ENCODE data around the gene ERICH4.
"Not testable (repeated sequence)": the region's sequence is repeated elsewhere in the genome, so short reads cannot be mapped to it uniquely, and the experiment has no call there.

Gene ERICH4

GRCh38 chr19:41442473-41443355, at the start of gene ERICH4:
Gene ERICH4, plus strand, starts transcription at chr19:41443156. Its CDS starts 14 bp downstream, at chr19:41443170.
- DNase-seq, result no peak

GRCh38 chr19:41395355-41395754, 47.6 kb upstream of the ERICH4 start:
- DNase-seq, result no peak

GRCh38 chr19:41397086-41398049, 45.6 kb upstream of the ERICH4 start, which contains the start of the genes BCKDHA and EXOSC5:
Gene BCKDHA, plus strand, starts transcription at chr19:41397818. Its CDS starts 10 bp downstream, at chr19:41397828.
Gene EXOSC5, minus strand, starts transcription at chr19:41397359. Its CDS starts 31 bp downstream, at chr19:41397328.
- peak; percentile 99 for DNase-seq

- DNase-seq, result no peak
Measured at GRCh38 chr19:41398050-41398418, 44.9 kb upstream of the ERICH4 start.

- DNase-seq, result no peak
Measured at GRCh38 chr19:41398598-41398997, 44.4 kb upstream of the ERICH4 start.

- DNase-seq, result no peak
Measured at GRCh38 chr19:41399091-41399490, 43.9 kb upstream of the ERICH4 start.

GRCh38 chr19:41399525-41399924, 43.4 kb upstream of the ERICH4 start:
- DNase-seq, result no peak

- DNase-seq, result no peak
Measured at GRCh38 chr19:41401483-41401882, 41.5 kb upstream of the ERICH4 start.

- no peak for DNase-seq
Measured at GRCh38 chr19:41402010-41402409, 40.9 kb upstream of the ERICH4 start.

- no peak for DNase-seq
Measured at GRCh38 chr19:41403181-41403970, 39.6 kb upstream of the ERICH4 start.

- DNase-seq, result no peak
Measured at GRCh38 chr19:41405776-41406175, 37.2 kb upstream of the ERICH4 start.

GRCh38 chr19:41407271-41407670, 35.7 kb upstream of the ERICH4 start:
- no peak for DNase-seq

GRCh38 chr19:41408256-41408655, 34.7 kb upstream of the ERICH4 start:
- DNase-seq, result no peak

- not testable (repeated sequence) for DNase-seq
Measured at GRCh38 chr19:41408846-41409245, 34.1 kb upstream of the ERICH4 start.

GRCh38 chr19:41409288-41409687, 33.7 kb upstream of the ERICH4 start:
- DNase-seq, result no peak

GRCh38 chr19:41410336-41411054, 32.5 kb upstream of the ERICH4 start:
- no peak for DNase-seq

- DNase-seq, result no peak
Measured at GRCh38 chr19:41411100-41411967, 31.6 kb upstream of the ERICH4 start.

GRCh38 chr19:41411968-41412265, 31.0 kb upstream of the ERICH4 start:
- DNase-seq, result no peak

GRCh38 chr19:41412953-41413352, 30.0 kb upstream of the ERICH4 start:
- no peak for DNase-seq

- DNase-seq, result no peak
Measured at GRCh38 chr19:41413947-41414346, 29.0 kb upstream of the ERICH4 start.

- DNase-seq, result no peak
Measured at GRCh38 chr19:41414461-41414860, 28.5 kb upstream of the ERICH4 start.

Measured in activated CD4-positive, alpha-beta T cell treated with anti-CD3 and anti-CD28 coated beads for 48 hours (primary cell).